GM19397 (cell line): ENCODE data around the gene HLA-DMA.

ENCODE experiments used
- ATAC-seq: cut with Tn5 transposase; IDR thresholded peaks from one replicate; pipeline ENCODE4 v1.9.1; 2021; ENCODE audit warnings: mild to moderate bottlenecking, moderate library complexity; ENCODE audit not compliant: unreplicated experiment

Gene HLA-DMA

DNA sequence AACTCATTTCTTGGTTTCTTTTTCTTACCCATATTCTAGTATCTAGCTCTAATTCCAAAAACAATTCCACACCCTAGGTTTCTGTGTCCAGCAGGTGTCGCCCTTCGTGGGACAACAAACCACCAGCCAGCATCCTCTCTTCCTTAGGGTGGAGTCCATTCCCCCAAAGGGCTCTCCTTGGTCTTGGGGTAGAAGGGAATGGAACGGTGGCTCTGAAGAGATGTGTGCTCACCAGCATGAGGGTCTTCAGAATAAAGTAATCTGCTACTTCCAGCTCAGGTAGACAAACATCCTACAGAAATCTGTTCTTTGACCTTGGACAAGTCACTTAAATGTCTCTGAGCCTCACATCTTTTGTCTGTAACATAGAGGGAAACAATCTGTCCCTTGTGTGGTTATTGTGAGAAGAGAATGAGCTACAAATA, 19.2 kb downstream of the HLA-DMA start:
- no peak for ATAC-seq

GRCh38 chr6:32932132-32932868, 20.6 kb downstream of the HLA-DMA start:
- no peak for ATAC-seq

GRCh38 chr6:32931211-32931610, 21.7 kb downstream of the HLA-DMA start:
- ATAC-seq = no peak

DNA sequence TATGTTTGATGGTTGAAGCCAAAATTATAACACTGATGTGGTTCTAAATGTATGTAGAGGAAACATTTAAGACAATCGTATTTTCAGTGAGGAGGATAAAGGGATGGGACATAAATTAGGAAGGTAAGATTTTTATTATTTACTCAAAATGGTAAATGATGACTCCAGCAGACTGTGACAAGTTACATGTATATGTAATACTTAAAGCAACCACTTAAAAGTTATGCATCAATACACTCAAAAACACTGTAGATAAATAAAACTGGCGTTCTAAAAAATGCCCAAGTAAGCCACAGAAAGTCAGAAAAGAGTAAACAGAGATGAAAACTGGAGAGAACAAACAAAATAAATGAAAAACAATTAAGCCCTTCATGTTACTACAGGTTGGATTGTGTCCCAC, 30.8 kb downstream of the HLA-DMA start:
- ATAC-seq = no peak

- ATAC-seq = no peak
These were observed 32.2 kb downstream of the HLA-DMA start for GRCh38 chr6:32920715-32921114.

DNA sequence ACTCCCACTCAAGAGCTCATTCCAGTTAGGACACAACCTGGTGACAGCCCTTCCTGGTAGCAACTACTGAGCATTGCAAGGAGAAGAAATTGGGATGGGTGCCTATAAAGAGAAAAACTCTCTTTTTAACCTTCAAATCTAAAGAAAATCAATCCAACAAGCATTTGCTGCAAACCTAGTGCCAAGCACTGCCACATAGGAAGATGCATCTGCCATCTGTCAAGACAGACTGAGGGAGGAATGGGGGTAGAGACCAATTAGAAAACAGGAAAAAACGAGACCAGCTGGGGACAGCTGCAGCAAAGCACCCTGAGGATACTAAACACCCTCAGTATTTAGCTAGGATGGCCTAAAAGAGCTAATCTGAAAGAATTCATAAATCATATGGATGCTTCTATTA, 39.9 kb downstream of the HLA-DMA start:
- ATAC-seq = no peak

DNA sequence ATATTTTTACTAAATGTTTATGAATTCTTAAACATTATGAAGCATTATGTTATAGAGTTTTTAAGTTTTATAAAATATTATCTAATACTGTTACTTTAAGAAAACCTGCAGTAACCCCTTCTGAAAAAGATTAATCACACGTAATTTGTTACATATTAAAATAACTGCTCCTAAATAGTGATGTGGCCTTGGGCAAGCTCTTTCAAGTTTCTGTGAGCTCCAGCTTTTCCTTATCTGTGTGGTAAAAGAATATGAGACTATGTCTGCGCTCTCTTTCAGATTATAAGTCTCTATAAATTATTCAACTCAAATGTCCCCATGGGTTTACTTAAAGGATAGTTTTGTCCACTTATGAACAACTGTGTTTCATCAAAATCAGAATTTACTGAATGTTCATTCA, 44.0 kb downstream of the HLA-DMA start:
- ATAC-seq = no peak

DNA sequence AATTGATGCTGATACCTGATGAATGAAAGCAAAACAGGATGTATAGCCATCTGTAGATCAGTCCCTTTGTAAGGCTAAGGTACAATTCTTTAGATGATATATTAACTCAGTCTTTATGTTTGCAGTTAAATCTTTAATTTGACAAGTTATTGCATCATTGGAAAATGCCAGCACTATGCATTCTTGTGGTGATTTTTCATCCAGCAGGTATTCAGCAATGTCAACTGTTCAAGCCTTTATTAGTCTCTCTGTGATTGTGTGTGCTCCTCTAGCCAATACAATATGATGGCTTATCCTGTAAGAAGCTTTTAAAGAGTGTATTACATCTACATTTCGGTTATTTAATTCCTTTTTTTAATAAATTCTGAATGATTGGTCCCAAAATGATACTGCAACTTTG, 46.4 kb downstream of the HLA-DMA start:
- ATAC-seq = no peak

DNA sequence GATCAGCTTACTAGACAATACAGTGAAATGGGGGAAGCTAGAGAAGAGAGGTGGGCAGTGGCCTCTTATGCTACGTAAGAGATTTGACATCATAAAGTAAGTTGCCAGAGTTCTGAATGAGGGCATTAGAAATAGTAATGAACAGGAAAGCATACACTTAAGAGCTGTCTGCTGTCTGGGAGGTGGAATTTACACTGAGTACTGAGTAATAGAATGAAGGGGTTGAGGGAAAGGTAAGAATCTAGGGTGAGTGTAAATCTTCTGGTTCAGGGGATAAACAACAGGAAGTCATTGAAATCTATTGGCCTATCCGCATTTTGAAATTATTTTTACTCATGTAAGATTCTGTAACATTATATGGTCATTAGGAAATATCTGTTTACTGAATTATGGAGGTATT, 47.8 kb downstream of the HLA-DMA start:
- ATAC-seq = no peak

GRCh38 chr6:32903952-32904351, 48.9 kb downstream of the HLA-DMA start:
- ATAC-seq = no peak
